ENCODE measurements around the gene SLC7A6OS.

Gene SLC7A6OS

DNA sequence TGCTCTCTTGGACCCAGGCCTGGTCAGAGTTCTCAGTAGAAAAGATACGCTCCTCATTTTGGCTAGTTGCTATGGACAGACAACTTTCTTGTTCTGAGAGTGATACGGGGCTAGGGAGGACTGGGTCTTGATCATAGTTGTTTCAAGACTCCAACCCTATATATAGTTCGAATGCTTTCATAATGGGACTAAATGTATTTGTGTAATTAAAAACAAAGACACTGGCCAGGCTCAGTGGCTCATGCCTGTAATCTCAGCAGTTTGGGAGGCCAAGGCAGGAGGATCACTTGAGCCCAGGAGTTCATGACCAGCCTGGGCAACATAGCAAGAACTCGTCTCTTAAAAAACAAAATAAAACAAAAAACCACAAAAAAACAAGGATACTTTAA is 28.7 kb downstream of the SLC7A6OS start:
- H3K4me3 ChIP-seq (ENCODE audit: low read depth, low read length) = no peak overlapping the region

- H3K4me3 ChIP-seq (ENCODE audit: low read depth, low read length) = no peak overlapping the region
These were observed 29.2 kb downstream of the SLC7A6OS start for GRCh38 chr16:68281368-68282063.

DNA sequence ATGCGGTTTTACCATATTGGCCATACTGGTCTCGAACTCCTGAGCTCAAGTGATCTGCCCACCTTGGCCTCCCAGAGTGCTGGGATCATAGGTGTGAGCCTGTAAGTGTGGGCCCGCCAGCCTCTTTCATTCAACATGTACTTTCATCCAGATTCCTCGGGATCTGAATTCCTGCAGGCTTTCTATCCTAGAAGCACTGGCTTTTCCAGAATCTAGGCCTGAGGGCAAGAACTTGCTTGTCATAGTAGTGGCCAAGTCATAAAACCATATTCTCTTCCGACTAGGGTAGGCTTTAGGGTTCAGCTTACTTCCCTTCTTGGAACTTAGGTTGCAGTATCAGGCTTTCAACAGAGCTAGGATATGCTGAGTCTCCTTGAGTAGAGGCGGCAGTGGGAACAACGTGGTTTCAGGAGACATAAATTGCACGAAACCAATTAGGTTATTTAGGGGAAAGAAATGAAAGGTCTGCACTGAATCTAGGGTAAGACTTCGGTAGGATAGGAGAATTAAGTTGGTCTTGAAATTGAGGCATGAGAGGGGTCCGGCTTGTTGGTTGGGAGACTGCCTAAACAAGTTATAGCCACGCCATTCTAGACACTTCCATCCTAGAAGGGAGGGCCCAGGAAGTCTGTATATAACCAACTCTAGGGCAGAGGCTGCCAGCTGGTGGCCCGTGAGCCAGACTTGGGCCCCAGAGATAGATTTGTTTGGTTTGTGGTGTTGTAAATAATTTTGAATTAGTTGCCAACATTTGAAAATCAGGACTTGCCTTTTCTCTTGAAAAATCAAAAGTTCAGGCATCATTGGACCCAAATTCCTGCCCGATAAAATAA is 30.8 kb downstream of the SLC7A6OS start:
- H3K4me3 ChIP-seq (ENCODE audit: low read depth, low read length) = no peak overlapping the region

DNA sequence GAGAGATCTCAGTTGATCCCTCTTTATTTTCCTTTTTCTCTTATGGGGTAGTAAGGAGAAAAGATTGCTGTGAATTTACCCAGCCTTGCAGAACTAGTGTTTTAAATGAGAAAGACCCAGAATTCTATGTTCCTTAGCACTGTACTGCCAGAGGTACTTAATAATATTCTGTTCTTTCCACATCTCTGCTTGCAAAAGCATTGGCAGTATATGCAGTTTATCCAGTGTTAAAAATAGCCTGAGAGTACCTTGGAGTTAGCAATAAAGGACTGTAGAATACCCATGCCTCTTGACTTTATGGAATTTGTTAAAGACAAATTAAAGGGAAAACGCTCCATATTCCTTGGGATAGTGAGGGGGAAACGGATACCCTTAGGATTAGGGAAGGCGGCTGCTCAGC is 34.5 kb downstream of the SLC7A6OS start:
- no peak overlapping the region for H3K4me3 ChIP-seq (ENCODE audit: low read depth, low read length)

GRCh38 chr16:68275611-68276191 is 35.0 kb downstream of the SLC7A6OS start:
- no peak overlapping the region for H3K4me3 ChIP-seq (ENCODE audit: low read depth, low read length)

DNA sequence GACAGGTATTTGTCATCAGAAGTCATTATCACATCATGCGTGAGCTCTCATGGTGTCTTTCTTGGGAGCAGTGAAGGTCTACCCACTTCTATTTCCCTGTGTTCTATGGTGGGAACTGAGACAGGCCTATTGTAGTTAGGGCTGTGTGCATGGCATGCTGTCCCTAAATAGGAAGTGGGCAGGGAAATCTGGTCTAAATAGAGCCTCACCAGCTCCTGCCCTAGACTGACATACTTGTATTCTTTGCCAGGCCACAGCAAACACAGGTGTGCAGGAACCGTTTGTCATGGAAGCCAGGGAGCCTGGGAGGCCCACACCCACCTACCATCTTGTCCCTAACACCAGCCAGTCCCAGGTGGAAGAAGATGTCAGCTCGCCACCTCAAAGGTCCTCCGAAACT is 36.3 kb downstream of the SLC7A6OS start:
- H3K4me3 ChIP-seq (ENCODE audit: low read depth, low read length) = no peak overlapping the region

- H3K4me3 ChIP-seq (ENCODE audit: low read depth, low read length) = no peak overlapping the region
These were observed 36.9 kb downstream of the SLC7A6OS start for GRCh38 chr16:68273896-68274295.

DNA sequence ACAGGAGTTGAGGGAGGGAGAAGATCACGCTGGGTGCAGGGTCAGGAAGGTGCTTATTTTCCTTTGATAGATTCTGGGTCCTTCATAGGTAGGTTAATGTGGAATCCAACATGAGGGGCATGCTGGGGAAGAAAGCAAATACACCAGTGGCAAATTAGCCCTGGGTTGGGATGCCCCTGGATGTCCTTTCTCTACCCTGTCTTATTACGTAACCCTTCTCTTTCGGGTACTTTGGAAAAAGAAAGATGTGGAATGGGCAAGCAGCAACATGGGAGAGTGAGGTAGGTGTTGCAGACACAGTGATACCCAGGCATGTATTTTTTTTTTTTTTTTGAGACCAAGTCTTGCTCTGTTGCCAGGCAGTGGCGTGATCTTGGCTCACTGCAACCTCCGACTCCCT is 37.3 kb downstream of the SLC7A6OS start:
- no peak overlapping the region for H3K4me3 ChIP-seq (ENCODE audit: low read depth, low read length)

GRCh38 chr16:68272507-68273209 is 38.1 kb downstream of the SLC7A6OS start:
- no peak overlapping the region for H3K4me3 ChIP-seq (ENCODE audit: low read depth, low read length)

DNA sequence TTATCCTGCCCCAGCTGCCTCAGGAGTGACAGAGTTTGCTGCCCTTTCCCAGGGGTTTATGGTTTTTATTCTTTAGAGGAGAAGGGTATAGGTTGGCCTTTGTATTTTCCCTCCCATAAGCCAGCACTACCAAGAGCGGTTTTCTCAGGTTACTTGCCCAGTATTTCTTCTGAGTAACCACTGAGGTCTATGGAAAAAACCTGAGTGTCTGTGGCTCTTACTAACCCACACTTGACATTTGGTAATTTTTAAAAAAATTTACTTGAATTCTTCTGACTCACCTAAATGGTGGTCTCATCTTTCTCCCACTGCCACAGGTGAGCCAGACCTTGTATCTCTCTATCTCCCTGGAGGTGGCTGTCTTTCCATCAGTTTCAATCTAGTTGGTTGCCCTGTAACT is 40.4 kb downstream of the SLC7A6OS start:
- H3K4me3 ChIP-seq (ENCODE audit: low read depth, low read length) = no peak overlapping the region

DNA sequence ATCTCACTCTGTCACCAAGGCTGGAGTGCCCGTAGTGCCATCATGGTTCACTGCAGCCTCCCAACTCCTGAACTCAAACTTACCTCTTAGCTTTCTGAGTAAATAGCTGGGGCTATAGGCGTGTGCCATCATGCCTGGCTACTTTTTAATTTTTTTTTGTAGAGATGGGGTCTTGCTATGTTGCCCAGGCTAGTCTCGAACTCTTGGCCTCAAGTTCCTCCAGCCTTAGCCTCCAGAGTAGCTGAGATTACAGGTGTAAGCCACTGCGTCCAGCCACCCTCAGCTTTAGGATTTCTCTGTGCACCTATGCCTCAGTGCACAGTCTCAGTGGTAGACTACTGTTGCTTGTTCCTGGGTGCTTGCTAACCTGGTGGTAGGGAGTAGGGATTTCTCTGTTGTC is 41.0 kb downstream of the SLC7A6OS start:
- no peak overlapping the region for H3K4me3 ChIP-seq (ENCODE audit: low read depth, low read length)

- no peak overlapping the region for H3K4me3 ChIP-seq (ENCODE audit: low read depth, low read length)
These were observed 42.9 kb downstream of the SLC7A6OS start for GRCh38 chr16:68267612-68268405.

- peak overlapping the region; percentile 85 for H3K4me3 ChIP-seq (ENCODE audit: low read depth, low read length)
These were observed 45.4 kb downstream of the SLC7A6OS start for GRCh38 chr16:68265078-68265920.

- H3K4me3 ChIP-seq (ENCODE audit: low read depth, low read length) = peak within 1 kb of the TSS; percentile 85
These were observed 46.3 kb downstream of the SLC7A6OS start, which contains the start of gene SLC7A6 for GRCh38 chr16:68264128-68265077. Gene SLC7A6 (plus strand): TSS chr16:68264526. CDS start chr16:68274727, 10,201 bp downstream.

- peak overlapping the region; percentile 85 for H3K4me3 ChIP-seq (ENCODE audit: low read depth, low read length)
These were observed 47.1 kb downstream of the SLC7A6OS start for GRCh38 chr16:68263559-68264127.

- H3K4me3 ChIP-seq (ENCODE audit: low read depth, low read length) = no peak overlapping the region
These were observed 51.5 kb downstream of the SLC7A6OS start for GRCh38 chr16:68259007-68259825.
